UCSD-AML1 (cell line): ENCODE data around the gene RSPRY1.
A peak's percentile ranks its signal among the peaks of the same experiment; 100 is the strongest.
"Not testable (repeated sequence)": the region's sequence is repeated elsewhere in the genome, so short reads cannot be mapped to it uniquely, and the experiment has no call there.

Experiments used
- DNase-seq: peaks from one replicate; lab custom pipeline; 2025; ENCODE audit not compliant: unreplicated experiment; lab: John Stamatoyannopoulos, UW

Gene RSPRY1

GRCh38 chr16:57268804-57269800 lies 83.0 kb downstream of the RSPRY1 start:
- DNase-seq: no peak

- no peak for DNase-seq
Observed at GRCh38 chr16:57270221-57271062, 84.3 kb downstream of the RSPRY1 start.

GRCh38 chr16:57271063-57271345 lies 84.9 kb downstream of the RSPRY1 start:
- DNase-seq: no peak

- no peak for DNase-seq
Observed at GRCh38 chr16:57271867-57272495, 85.9 kb downstream of the RSPRY1 start.

- DNase-seq: no peak
Observed at GRCh38 chr16:57273359-57273758, 87.2 kb downstream of the RSPRY1 start.

- DNase-seq: no peak
Observed at GRCh38 chr16:57273826-57274225, 87.7 kb downstream of the RSPRY1 start.

GRCh38 chr16:57275946-57276345 lies 89.8 kb downstream of the RSPRY1 start:
- not testable (repeated sequence) for DNase-seq

- DNase-seq: peak; percentile 46
Observed at GRCh38 chr16:57276596-57276995, 90.5 kb downstream of the RSPRY1 start.

GRCh38 chr16:57277586-57277985 lies 91.5 kb downstream of the RSPRY1 start:
- DNase-seq: peak; percentile 49

GRCh38 chr16:57278494-57278893 lies 92.4 kb downstream of the RSPRY1 start:
- DNase-seq: no peak

- DNase-seq: no peak
Observed at GRCh38 chr16:57279780-57280638, 93.9 kb downstream of the RSPRY1 start.

GRCh38 chr16:57281791-57282190 lies 95.7 kb downstream of the RSPRY1 start:
- no peak for DNase-seq

GRCh38 chr16:57282510-57283213 lies 96.5 kb downstream of the RSPRY1 start:
- DNase-seq: no peak

GRCh38 chr16:57283214-57283958 lies 97.3 kb downstream of the RSPRY1 start:
- no peak for DNase-seq

GRCh38 chr16:57283959-57284208 lies 97.8 kb downstream of the RSPRY1 start:
- DNase-seq: no peak

GRCh38 chr16:57284209-57284951 lies 98.3 kb downstream of the RSPRY1 start, which contains the start of gene PLLP:
TSS of gene PLLP (minus strand) at chr16:57284672. CDS start at chr16:57284540, 132 bp downstream.
- no peak for DNase-seq

GRCh38 chr16:57284952-57285363 lies 98.8 kb downstream of the RSPRY1 start:
- DNase-seq: no peak

GRCh38 chr16:57285379-57285778 lies 99.2 kb downstream of the RSPRY1 start:
- no peak for DNase-seq
